Islet of Langerhans (tissue), 1 donor: Measurements from ENCODE around the gene NFIB.

Source experiments
- FAIRE-seq: peaks from one replicate; lab custom pipeline; 2011; peaks lifted over from hg19 to GRCh38; lab: Jason Lieb, UNC

Gene NFIB

DNA sequence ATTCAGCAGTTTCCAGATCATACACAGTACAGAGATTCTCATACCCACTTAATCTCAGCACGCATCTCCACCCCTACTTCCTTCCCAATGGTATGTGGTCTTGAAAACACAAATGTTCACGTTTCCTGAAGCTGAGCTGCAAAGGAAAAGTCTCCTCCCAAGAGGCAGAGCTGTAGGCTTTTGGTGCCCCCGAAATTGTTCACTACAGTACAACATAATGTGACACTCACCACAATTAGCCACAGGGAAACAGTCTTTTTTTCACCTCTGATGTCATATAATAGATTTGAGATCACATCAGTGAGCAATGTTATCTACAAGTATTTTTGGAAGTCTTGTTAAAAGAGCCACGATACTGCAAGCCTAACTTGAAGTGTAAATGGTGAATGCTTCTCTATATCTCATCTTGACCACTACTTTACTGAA is 40.2 kb downstream of the NFIB start:
- no peak for FAIRE-seq

DNA sequence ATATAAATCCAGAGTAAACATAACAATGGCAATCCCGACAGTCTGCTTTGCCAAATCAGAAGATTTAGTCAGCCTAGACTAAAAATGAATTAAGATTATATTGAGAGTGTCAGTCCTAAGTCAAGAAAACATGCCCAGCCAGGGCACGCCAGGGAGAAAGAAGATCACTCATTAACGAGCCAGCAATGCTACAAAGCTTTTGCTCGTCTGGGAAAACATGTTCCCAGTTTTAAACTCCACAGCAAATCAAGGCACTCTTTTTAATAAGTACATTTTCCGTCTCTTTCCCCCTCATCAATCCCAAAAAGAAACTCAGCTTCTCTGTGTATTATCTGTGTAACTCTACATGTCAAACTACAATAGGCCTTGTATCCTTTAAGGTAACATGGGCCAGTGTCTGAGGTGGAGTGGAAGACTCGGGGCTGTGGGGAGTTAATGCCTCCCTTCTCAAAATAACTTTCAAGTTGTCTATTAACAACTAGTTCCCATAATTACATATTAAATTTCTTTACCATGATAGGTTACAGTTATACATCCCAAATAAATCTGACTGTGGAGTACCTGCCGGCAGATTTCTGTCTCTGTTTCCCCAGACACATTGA is 40.9 kb downstream of the NFIB start:
- FAIRE-seq = no peak

DNA sequence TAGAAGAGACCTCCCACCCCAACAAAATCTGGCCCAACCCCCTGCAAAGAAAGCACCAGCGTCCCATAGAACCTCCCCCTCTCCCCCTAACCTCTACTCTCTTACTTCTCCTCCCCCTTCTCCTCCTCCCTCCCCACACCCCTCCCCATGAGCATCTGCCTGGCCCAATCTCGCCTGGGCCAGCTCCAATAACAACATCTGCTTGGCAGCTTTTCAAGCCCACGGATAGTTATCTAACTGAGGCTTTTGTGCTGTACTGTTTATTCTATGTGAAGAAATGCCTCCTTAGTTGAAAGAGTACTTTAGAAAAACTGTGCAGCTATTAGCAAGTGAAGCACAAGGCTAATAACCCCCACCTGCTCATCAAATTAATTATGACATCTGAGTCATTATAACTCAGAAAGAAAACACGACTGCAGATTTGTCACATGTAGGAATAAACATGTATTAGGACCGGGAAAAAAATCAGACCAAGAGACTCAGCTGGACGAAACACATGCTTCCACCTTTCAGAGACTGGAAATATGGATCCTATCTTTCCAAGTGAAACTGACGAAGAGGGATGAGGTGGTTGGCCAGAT is 42.8 kb downstream of the NFIB start:
- no peak for FAIRE-seq

DNA sequence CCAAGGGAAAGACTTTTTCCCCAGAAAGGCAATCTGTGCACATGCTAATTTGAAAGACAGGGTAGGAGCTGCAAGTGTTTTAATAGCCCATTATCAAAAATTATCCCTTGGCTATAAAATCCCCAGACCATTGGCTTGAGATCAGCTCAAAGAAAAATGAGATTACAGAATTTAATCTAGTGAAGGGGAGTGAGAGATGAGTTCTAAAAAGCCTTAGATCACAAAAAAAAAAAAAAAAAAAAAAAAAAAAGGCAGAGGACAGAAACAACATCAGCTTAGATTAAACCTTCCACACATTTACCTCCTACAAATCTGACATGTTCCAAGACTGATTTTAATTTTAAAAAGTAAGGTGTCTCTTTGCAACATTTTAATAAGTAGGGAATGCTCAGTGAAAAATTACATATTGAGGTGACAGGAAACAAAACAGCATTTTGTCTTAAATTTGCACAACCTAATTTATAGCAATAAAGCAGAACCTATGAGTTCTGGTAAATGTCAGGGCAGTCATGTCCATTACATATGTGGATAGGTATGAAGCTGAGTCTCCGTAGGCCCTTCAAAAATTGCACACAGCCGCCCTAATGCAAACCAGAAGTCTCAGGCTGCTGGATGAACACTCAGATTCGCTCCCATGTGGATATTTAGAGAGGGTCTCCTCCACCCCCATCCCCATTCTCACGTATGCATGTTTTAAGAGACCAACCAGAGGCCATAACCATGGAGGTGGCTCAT is 43.4 kb downstream of the NFIB start:
- FAIRE-seq = no peak

DNA sequence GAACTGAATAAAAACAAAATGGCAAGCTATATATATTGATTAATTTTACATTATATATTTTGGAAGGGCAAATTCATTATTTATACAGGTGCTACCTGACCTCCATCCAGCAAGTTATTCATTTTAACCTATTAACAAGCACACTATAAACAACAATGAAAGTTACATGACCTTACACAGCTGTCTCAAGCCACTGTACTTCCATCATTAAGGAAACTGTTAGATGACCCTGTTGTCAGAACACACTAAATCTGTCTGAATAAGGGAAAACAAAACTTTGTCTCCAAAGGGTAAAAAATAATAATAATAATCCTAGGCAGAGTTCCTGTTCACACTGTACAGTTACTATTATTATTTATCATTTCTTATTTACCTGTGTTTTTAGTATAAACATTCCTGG is 44.0 kb downstream of the NFIB start:
- FAIRE-seq = no peak

DNA sequence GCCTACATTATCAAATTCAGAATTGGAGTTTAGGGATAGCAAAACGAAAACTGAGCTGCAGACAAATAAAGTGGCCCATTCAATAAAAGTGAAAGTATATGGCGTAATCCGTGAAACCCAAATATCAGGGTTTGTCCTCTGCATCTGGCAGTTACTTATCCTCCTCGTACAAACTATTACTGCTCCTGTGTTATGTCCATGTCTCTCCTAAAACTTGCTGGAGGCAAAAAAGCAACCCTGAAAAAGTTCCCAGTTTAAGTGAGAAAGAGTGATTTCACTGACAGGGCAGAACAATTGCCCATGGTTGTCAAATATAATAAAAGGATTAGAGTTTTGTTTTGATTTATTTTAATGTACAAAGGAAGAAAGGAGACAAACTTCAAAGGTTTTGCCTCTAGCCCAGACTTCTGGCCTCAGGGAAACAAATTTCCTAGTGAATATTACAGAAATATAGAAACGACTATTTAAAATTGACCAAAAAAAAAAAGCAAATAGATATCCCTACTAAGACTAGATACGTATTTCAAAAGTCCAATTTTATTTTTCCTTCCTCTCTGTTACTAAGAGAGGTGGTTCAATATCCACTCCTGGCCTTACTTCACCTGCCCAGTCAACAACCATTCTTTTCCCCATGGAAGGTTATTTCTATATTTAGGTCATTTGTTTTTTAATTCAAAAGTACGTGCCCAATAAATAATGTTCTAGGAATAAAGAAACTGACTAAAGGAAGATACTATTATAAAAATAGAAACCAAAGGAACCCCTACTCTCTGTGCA is 50.0 kb downstream of the NFIB start:
- no peak for FAIRE-seq

DNA sequence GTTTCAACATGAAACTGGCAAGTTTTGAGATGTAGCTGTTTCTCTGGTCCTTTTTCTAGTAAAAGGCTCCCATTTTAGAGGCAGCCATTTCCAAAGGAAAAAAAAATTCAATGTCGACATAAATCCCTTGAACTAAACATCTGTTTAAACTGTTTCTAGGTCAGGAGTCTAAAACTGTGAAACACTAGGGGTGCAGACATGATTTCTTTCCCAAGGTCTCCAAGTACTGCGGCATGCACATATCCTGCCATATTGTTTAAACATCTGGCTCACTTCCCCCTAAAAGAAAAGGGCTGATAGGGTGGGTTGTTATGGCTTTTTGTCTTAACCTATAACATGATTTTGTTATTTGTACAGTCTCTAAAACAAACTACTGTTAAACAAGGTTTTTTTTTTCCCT is 51.1 kb downstream of the NFIB start:
- FAIRE-seq = no peak

DNA sequence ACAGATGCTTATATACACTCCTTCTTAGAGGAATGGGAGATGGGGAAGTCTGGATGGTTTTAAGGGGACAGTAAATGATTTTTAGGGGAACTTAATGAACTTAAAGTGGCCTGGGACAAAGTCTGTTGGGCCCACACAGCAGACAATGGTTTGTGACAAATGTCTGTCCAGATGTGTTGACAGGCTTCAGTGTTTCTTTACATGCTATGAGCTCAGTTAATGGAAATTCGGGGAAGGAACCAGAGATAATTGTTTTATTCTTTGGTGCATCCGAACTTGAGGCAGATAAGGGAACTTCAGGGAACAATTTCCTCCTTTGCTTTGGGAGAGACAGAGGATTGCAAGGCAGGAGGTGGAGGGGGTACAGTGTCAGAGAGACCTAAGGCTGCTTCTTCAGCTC is 52.3 kb downstream of the NFIB start:
- no peak for FAIRE-seq

DNA sequence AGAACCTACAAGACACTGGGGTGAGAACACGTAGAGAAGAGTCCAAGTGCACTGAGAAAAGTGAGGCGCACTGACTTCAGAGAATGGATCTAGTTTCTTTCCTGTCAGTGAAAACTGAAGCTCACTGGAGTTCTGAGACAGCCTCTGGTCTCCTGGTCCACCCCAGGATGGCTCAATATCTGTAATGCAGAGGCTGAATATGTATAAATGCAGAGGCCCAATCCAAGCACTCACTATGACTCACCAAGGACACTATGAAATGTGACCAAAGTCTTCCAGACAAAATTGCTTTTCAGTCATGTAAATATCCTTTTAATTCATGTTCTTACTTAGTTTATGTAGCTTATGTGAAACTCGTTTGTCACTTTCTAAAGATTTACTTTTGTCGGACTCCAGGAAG is 53.8 kb downstream of the NFIB start:
- no peak for FAIRE-seq

DNA sequence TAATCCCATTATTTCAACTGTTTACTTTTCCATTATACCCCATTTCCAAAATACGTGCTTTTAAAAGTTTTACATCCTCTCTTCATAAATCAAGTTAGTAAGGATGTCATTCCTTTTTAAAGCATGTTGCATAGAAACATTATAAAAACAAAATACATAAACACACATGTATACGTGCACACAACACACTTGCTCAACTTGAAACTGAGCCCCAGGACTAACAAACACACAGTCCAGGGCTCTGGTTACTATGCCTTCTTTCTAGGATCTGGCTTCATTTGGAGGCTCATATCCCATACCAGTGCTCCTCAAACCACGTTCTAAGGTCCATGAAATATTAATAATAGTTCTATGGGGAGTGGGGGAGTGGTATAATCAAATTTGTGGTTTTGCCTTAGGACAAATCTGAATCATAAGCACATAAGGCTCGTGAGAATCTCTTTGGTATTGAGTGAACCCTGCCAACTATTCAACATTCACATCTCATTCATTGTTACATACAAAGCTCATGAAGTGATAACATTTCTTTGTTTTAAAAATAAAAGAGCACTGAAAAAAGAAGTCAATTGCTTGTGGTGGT is 55.2 kb downstream of the NFIB start:
- no peak for FAIRE-seq

DNA sequence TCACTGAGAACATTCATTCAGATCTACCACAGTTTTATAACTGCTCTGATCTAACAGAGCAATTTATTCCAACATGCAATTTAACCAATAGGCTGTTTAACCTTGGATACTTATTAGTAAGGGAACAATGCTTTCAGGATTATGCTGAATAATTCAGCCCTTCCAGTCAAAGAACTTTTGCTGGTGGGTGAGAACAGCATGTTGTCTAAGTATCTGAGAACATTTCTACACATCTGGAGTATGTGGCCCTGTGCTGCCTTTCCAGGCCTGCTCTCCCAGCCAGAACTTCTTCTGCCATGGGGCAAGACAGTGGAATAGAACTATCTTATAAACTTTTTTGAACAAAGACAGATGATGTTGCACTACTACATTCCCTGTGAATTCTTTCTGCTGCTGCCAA is 55.8 kb downstream of the NFIB start:
- no peak for FAIRE-seq

DNA sequence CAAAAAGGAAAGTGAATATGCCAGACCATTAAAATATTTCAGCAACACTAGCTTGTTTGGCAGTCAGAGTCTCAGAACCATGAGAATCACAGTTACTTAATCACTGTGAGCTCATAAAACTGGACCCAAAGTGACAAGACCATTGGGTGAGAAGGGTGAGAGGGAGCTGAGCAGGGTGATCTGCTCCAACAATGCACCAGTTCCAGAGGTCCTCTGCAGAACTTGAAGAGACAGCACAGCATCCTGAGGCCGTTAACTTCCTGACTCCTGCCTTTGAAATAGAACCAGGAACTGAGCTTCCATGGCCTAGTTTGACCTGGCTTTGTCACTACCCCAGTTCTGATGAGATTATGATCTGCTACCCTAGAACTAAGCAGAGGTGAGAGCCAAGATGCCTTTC is 57.4 kb downstream of the NFIB start:
- no peak for FAIRE-seq

DNA sequence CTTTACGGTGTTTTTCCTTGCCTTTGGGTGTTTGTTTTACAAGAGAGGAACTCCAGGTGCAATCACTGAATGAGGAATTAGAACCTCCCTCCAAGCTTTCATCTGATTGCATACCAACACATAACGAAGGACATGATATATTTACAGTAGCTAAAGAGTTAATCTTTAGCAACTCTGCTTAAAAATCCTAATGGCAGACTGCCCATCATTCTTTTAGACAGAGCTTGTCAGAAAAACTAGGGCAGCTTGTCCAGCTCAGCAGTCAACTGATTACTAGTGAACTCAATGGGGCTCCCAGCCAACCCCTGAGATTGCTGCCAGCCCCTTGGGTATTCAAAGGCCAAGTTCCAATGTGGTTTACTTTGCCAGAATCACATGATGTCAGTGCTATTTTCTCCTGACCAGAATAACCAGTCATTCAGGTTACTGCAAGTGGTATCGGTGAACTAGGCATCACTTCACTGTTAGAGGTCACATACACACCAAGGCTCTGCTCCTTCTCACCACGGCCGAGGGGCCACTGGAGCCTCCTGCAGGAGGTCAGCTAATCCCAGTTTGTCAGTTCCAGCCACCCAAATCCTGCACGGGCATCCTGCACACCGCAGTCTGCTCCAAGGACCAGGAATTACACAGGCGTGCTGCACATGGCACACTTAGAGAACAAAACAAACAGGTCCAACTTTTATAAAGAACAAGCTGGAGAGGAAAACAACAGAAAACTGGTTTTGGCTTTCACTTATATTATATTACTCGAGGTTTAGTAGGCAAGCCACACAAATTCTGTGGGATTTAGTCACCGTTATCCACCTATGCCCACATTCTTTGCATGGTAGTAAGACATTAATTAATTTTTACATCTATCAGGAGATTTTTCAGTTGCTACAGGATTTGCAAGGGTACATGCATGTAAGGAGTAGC is 62.5 kb downstream of the NFIB start:
- FAIRE-seq = no peak

DNA sequence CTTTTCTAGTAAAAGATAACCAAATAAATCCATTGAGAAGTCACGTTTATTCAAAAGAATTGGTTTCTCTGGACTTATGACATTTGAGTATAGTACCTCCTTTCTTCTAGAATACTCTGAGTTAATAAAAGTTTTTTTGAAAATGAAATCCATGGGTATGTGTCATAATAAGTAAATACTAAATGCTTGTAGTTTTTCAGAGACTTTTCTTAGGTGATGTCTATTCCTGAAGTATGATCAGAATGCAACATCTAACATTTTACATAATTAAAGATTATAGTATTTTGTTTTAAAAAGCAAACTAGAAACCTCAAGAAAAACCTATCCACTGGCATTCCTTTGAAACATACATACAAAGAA is 63.2 kb downstream of the NFIB start:
- peak; percentile 24 for FAIRE-seq

DNA sequence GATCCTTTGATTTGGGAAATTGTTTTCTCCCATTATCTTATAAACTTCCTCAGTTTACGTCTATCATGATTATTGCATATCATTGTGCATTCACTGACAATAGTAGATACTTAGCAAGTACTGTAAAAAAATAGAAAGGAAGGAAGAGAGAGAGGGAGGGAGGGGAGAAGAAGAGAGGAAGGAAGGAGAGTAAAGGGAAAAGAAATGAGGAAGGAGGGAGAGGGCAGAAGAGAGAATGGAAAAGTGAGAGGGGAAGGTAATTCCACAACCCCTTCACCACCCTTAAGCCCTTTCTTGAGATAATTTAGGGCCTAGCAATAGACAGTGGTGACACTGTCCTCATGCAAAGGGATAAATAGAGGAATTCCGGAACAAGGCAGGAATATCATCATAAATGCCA is 64.4 kb downstream of the NFIB start:
- FAIRE-seq = no peak

DNA sequence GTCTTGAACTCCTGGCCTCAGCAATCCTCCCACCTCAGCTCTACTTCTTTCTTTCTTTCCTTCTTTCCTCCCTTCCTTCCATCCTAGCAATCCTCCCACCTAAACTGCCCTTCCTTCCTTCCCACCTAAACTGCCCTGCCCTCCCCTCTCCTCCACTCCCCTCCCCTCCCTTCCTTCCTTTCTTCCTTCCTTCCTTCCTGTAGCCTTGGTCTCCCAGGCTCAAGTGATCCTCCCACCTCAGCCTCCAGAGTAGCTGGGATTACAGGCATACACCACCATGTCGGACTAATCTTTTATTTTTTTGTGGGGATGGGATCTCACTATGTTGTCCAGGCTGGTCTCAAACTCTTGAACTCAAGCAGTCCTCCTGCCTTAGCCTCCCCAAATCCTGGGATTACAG is 65.8 kb downstream of the NFIB start:
- FAIRE-seq = no peak

DNA sequence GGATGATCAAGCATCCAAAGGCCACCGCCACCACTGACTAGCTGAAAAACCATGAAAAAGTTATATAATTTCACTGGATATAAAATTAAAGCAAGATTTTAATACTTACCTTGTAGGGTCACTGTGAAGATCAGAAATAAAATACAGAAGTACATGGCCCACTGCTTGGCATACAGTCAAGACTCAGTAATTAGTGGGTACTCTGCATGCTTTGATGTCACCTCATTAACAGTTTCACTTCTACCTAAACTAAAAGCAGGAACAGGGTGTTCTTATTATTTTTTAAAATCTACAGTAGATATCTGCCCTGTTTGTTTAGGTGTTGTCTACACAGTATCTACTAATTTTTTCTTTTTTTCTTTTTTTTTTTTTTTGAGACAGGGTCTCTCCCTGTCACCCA is 66.4 kb downstream of the NFIB start:
- FAIRE-seq = no peak

DNA sequence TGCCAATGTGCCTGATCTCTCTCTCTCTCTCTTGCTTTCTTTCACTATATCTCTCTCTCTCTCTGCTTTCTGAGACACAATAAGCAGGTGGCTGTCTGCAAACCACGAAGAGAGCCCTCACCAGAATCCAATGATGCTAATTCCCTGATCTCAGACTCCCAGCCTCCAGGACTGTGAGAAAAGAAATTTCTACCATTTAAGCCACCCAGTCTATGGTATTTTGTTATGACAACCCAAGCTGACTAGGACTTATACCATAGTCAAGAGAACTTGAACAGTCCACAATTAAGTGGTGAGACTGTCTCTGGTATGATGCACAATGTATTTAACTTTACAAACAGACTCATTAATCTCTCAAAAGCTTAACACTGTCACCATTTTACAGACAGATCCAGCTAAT is 67.0 kb downstream of the NFIB start:
- FAIRE-seq = no peak

DNA sequence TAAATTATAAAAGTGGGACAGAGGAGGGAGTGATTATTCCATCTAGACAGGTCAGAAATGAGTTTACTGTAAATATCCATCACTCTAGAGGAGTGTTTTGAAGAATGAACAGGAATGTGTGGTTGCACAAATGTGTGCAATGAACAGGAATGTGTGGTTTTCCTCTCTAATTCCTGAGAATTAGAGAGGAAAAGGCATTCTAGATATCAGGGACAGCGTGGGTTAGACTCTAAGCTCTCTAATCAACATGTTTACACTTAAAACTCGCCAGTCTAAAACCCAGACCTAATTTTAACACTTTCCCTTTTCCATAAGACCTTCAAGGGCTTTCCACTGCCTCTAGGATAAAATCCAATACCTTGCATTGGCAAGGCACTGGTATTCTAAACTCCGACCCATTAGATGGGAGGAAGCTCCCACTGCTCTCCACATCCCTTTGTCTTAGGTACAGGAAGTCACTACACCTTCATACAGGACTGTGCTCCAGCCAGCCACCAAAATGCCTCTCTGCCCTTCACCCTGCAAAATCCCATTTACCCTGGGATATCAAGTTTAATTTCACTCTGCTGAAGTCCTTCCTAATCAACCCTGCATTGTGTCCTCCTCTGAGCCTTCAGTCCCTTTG is 67.9 kb downstream of the NFIB start:
- FAIRE-seq = no peak

DNA sequence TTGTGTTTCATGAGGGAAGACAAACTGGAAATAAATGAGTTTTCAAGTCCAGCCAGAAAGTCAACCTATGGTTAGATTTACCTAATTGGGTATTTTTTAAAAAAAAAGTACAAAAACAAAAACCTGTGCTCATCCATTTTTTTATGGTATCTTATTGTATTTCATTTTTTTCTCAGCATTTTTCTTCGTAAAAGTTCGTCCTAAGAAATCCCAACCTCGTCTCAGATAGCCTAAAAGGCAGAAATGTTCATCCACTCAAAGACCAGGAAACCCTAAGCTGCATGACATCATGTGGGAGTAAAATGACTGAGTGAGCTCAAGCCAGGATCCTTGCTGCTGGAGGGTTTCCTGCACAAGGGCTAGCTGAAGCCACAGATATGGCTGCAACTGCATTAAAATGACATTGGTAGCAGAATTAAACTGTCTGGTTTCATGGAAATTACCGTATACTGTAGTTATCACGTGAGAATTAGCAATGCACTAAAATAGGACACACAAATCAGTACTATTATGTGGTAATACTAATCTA is 70.4 kb downstream of the NFIB start:
- no peak for FAIRE-seq

DNA sequence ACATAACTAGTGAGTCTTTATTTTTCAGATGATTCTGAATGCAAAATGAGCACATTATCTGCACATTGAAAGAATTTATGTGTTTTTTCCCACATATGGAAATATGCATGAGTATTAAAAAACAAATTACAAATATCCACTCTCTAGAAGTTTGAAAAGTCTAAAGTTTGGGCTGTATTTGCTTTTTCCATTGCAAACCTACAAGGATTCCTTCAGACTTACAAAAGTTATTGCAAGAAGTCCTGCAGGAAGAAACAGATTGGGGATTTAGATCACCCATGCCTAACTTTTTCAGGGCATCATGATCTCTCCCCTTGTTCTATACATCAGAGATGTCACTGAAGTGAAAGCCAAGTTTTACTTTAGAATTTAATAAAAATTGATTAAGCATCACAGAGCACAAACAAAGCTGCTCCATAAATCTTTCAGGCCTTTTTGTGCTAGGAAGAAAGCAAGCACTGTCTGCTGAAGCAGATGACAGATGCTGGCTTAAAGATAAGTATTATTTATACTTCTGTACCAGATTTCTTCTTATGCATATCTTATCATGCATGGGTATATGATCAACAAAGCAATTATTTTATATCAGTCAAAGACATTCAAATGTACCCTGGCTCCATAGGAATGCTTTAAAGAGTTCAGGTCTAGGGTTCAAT is 71.7 kb downstream of the NFIB start:
- FAIRE-seq = no peak
